Mucosa of stomach (tissue), 1 donor: Measurements from ENCODE around the gene FARSB.

Experiments used
- H3K27me3 ChIP-seq: one replicate; pipeline ENCODE4 v1.7.0; 2013; ENCODE audit warnings: mild to moderate bottlenecking, low read length; ENCODE audit not compliant: control insufficient read depth, insufficient read depth
- H3K36me3 ChIP-seq: one replicate; pipeline ENCODE4 v1.7.0; 2013; ENCODE audit warnings: low read length; ENCODE audit not compliant: control insufficient read depth, insufficient read depth
- H3K4me1 ChIP-seq: one replicate; pipeline ENCODE4 v1.7.0; 2013; ENCODE audit warnings: mild to moderate bottlenecking, low read length; ENCODE audit not compliant: control insufficient read depth, insufficient read depth
- H3K4me3 ChIP-seq: one replicate; pipeline ENCODE4 v1.7.0; 2013; ENCODE audit warnings: low read length
- H3K9ac ChIP-seq: one replicate; pipeline ENCODE4 v1.7.0; 2013; ENCODE audit warnings: mild to moderate bottlenecking, low read length, moderate library complexity
- H3K9me3 ChIP-seq: one replicate; pipeline ENCODE4 v1.7.0; 2013; ENCODE audit warnings: mild to moderate bottlenecking, low read length, moderate library complexity; ENCODE audit not compliant: control insufficient read depth
- donor health status: Pancreatic carcinoma.

Gene FARSB

DNA sequence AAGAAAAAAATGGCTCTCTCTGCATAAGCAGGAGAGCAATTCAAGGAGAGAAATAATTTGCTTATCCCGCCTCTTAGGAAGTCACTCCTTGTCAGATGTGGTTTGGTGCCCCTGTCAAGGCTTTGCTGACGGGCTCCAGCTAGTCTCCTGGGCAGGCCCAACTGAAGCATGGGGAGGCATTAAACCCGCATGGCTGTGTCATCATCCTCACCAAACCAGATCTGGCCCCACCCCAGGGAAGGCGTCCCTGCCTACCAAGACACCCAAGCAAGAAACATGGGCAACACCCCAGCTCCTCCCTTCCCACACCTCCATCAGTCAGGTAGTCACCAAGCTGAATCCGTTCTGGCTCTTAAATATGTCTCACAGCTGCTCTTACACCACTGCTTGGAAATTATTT, 123.6 kb downstream of the FARSB start:
- no peak overlapping the region for H3K9ac ChIP-seq
- H3K9me3 ChIP-seq: no peaks in the 10 kb centered on the region
- H3K4me3 ChIP-seq: no peak overlapping the region
- H3K4me1 ChIP-seq: no peaks in the 10 kb centered on the region
- H3K36me3 ChIP-seq: no peaks in the 10 kb centered on the region
- no peaks in the 10 kb centered on the region for H3K27me3 ChIP-seq

DNA sequence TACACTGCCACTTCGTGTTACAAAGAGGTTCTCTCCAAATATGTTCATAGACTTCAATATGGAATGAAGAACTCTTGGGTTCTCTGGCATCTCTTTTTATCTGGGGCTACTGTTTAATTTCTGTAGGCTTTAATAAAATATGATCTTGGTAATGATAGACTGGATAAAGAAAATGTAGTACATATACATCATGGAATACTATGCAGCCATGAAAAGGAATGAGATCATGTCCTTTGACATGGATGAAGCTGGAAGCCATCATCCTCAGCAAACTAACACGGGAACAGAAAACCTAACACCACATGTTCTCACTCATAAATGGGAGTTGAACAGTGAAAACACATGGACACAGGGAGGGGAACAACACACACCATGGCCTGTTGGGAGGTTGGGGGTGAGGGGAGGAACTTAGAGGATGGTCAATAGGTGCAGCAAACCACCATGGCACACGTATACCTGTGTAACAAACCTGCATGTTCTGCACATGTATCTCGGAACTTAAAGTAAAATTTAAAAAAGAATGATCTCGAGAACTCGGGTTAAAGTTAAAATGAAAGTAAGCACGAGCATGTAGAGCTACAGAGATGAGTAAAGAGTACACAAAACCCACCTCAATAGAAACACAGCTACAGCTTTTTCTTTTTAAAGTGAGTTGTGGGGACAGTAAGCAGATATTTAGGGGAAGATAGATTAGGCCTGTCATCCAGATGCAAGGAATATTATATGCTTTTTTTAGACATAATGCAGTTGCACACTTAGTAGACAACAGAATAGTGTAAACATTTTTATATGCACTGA, 129.2 kb downstream of the FARSB start:
- no peak overlapping the region for H3K4me3 ChIP-seq
- H3K27me3 ChIP-seq: no peaks in the 10 kb centered on the region
- no peaks in the 10 kb centered on the region for H3K4me1 ChIP-seq
- no peak overlapping the region for H3K9ac ChIP-seq
- H3K9me3 ChIP-seq: no peaks in the 10 kb centered on the region
- H3K36me3 ChIP-seq: peaks cover 5% of the 10 kb centered on the region

DNA sequence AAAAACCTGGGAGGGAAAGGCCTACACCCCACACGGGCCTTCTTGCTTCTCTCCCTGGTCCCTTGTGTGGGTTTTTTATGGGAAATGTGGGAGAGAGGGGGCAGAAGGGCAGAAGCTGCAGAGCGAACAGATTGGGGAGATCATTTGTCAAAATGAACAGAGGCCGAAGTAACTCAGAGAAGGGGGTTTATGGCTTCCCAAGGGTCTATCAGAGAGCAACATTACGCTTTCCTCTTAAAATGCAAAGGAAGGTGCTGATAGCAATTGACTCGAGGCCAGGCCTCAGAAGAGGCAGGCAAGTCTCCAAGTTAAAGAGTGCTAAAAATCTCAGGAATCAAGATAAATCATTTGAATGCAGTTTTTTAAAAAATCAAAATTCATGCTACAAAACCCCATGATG, 130.1 kb downstream of the FARSB start:
- Histone ChIP-seq H3K9me3 (no peaks in the 10 kb centered on the region), H3K9ac (no peak overlapping the region), H3K27me3 (no peaks in the 10 kb centered on the region), H3K4me1 (no peaks in the 10 kb centered on the region), H3K4me3 (no peak overlapping the region), H3K36me3 (peaks cover 5% of the 10 kb centered on the region)

DNA sequence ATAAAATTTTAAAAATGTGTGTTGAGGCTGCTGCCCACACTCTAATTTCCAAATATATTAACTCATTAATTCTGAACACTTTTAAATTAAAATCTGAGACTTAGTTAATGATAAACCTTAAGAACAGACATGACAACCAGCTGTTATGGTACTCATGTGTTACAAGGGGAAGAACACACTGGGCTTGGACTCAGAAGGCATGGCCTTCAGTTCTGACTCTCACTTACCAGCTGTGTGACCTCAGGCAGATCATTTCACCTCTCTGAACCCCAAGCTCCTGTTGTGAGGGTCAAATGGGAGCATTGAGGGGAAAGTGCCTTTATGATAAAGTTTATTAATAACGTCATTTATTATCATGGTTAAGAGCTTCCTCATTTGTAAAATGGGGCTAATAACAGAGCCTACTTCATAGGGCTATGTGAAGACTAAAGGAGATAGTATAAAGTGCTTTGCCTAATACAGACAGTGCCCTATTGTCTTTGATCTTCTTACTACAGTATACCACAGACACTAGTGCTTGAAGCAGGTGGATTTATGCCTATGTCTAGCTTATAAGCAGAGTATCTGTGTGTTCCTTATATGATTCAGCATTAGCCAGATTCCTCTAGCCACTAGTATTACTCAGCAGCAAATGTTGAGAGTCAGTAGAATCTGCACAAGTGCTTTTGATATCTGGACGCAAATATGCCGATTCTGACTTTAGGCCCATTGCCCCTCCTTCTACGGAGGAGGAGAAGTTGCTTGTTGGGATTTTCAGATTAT, 131.9 kb downstream of the FARSB start:
- peaks cover 5% of the 10 kb centered on the region for H3K36me3 ChIP-seq
- H3K9ac ChIP-seq: no peak overlapping the region

DNA sequence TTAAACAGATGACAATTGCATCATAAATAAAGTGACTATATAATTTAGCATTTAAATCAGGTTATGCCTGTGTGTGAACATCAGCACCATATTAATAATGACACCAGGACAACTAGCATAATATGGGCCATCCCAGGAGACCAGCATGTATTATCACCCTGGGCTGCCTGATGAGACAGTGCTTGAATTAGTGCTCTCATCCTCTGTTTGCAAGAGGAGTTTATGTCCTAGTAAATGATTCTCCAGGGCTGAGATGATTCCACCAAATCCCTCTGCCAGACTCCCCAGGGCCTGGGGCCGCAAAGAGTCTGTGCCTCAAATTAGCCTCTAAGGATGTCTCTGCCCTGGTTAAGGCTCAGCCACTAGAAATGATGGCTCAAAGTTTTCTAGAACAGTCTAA, 133.8 kb downstream of the FARSB start:
- Histone ChIP-seq H3K36me3 (peaks cover 5% of the 10 kb centered on the region), H3K4me3 (no peak overlapping the region), H3K9me3 (no peaks in the 10 kb centered on the region), H3K27me3 (no peaks in the 10 kb centered on the region), H3K9ac (no peak overlapping the region), H3K4me1 (peaks cover 23% of the 10 kb centered on the region)

More for the DNA sequence above, 131.9 kb downstream of the FARSB start:
- H3K4me3 ChIP-seq: no peak overlapping the region
- no peaks in the 10 kb centered on the region for H3K27me3 ChIP-seq
- peaks cover 6% of the 10 kb centered on the region for H3K4me1 ChIP-seq
- H3K9me3 ChIP-seq: no peaks in the 10 kb centered on the region

DNA sequence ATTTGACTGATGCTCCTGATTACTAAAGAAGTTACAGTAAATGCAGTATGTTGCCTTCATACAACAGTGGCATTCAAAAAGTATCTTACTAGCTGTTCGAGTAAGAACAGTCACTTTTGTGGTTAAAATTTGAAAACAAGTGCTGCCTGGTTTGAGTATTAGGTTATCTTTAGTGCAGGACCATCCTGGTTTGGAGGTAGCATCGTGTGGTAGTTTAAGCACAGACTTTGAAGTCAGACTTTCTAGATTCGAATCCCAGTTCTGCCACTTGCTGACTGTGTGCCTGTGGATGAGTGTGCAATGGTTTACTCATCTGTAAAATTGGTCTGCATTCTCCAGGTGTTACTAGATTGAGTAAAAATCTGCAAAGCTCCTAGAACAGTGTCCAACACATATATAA, 134.8 kb downstream of the FARSB start:
- peaks cover 1% of the 10 kb centered on the region for H3K36me3 ChIP-seq
- H3K4me1 ChIP-seq: peaks cover 25% of the 10 kb centered on the region
- H3K4me3 ChIP-seq: no peak overlapping the region
- no peaks in the 10 kb centered on the region for H3K9me3 ChIP-seq
- no peaks in the 10 kb centered on the region for H3K27me3 ChIP-seq
- no peak overlapping the region for H3K9ac ChIP-seq
